Left lobe of liver (tissue), 2 donors: ENCODE results near the gene EPB41L4A. TPM values are rescaled to one million over a fixed set of nuclear protein-coding genes. Genes with fewer than 3 reads are reported as not detected.
"Not testable (repeated sequence)": the region's sequence is repeated elsewhere in the genome, so short reads cannot be mapped to it uniquely, and the experiment has no call there.

Experiments used
- ATAC-seq: fragments of 200-7000 bp; cut with Tn5 transposase; one replicate; pipeline ENCODE4 v1.9.1; 2020; ENCODE audit warnings: mild to moderate bottlenecking, moderate library complexity
- DNase-seq: peaks from one replicate; pipeline ENCODE4 v3.0.0-alpha.2; 2020; ENCODE audit warnings: low spot score
- total RNA-seq: library from RNA; stranded (reverse); gene quantifications from one replicate; pipeline ENCODE4 v1.2.1, GENCODE V29; 2021
- donor health status: DM: no; HTN: no; CAD: no; lungs with moderate emphysema.
- donor health status: DM: no; HTN: yes; CAD: no.

EPB41L4A gene
- total RNA-seq, 1 donor from 2014 or later = 3.1 TPM

GRCh38 chr5:112219000-112219399 is 200.1 kb downstream of the EPB41L4A start:
- DNase-seq = no peak
- no peak for ATAC-seq

DNA sequence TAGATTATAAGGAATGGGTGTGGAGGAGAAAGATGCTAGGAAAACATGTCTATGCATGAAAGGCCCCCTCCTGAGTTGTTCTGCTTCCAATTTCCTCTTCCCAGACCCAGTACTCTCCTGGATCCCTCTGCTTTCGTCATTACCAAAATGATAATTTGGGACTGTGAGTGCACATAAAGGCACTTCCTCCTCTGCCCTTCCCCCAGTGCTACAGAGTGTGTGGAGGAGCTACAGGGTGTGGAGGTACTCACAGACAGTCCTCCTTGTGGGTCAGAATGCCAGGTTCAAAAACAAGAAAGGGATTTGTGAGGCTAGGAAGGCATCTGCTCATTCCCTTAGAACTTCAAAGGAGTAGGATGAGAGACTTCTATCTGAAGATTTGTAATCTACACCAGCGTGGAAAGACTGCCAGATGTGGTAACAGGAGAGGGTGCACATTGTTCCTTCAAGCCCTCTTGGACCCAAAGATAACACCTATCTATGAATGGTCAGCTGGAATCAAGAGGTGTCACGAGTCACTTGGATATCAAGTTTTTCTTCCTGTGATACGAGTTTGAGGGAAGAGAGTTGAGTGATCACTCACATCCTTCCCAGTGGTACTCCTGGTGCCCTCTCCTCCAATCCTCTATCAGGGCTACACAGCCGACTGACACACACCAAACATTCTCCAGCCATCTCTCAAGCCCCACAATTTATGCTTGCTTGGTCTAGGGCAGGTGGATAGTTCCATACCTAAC is 201.1 kb downstream of the EPB41L4A start:
- DNase-seq = no peak
- ATAC-seq = no peak

- ATAC-seq = no peak
These were observed 202.9 kb downstream of the EPB41L4A start for GRCh38 chr5:112216140-112216539.

DNA sequence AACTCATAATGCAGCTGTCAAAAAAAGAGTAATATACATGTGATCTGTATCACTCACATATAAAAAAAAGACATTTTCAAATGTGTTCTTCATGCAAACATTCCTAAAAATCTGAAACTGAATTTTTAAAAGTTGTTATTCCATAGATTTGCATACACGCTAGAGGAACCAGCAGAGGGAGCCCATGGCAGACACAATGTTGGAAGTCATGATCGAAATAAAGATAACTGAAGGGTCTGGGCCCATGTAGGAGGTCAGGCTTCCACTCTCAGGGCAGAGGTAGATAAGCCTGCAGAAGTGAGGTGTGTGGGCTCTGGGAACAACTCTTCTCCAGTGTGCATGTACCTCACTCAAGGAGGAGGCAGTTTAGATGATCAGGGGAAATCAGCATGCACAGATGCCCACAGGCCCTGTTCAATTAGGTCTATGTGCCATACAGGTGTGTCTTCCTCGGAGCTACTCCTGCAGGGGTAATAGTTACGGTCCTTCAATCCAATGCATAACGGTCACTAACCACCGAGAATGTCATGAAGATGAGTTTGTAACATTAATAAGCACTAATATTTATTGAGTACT is 208.6 kb downstream of the EPB41L4A start:
- DNase-seq = no peak
- peak; percentile 78 for ATAC-seq

More at GRCh38 chr5:112216140-112216539, 202.9 kb downstream of the EPB41L4A start:
- DNase-seq = no peak

GRCh38 chr5:112208699-112209615 is 210.1 kb downstream of the EPB41L4A start:
- ATAC-seq (no peak), DNase-seq (no peak)

DNA sequence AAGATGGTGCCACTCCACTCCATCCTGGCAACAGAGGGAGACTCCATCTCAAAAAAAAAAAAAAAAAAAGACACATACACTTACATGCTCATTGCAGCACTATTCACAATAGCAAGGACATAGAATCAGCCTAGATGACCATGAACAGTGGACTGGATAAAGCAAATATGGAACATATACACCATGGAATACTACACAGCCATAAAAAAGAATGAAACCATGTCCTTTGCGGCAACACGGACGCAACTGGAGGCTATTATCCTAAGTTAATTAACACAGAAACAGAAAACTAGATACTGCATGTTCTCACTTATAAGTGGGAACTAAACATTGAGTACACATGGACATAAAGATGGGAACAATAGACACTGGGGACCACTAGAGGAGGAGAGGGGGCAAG is 210.9 kb downstream of the EPB41L4A start:
- DNase-seq, ATAC-seq: not testable (repeated sequence)

GRCh38 chr5:112205846-112206245 is 213.2 kb downstream of the EPB41L4A start:
- ATAC-seq = no peak
- DNase-seq = no peak

- DNase-seq = no peak
- no peak for ATAC-seq
These were observed 215.8 kb downstream of the EPB41L4A start for GRCh38 chr5:112203229-112203628.

DNA sequence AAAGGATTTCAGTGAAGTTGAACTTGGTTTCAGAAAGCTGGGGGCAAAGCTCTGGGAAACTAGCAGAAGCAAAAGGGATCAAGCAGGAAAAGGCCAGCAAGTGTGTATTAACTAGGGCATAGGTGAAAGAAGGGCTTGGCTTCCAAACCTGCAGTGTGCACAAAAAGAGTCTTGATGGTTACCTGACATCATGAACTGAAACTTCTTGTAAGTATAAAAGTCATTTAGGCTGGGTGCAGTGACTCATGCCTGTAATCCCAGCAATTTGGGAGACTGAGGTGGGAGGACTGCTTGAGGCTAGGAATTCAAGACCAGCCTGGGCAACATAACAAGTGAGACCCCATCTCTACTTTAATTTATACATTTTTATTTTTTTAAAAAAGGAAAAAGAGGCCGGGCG is 216.4 kb downstream of the EPB41L4A start:
- DNase-seq (no peak), ATAC-seq (no peak)

GRCh38 chr5:112201141-112201540 is 217.9 kb downstream of the EPB41L4A start:
- DNase-seq (no peak), ATAC-seq (no peak)

DNA sequence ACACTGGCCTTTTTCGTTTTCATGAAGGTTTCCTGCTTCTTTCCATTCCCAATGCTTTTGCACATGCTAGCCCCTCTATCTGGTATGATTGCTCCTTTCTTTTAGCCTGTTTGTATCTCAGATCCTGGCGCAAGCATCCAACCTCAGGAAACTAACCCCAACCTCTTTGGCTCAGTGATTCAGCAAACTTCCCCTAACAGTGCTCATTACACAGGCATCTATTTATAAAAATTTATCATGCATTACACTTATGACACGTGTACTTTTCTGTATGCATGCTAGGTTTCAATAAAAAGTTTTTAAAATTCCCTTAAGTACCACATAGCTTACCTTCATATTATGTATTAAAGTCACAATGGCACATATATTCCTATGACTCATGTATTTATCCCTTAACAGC is 218.9 kb downstream of the EPB41L4A start:
- DNase-seq (no peak), ATAC-seq (no peak)

DNA sequence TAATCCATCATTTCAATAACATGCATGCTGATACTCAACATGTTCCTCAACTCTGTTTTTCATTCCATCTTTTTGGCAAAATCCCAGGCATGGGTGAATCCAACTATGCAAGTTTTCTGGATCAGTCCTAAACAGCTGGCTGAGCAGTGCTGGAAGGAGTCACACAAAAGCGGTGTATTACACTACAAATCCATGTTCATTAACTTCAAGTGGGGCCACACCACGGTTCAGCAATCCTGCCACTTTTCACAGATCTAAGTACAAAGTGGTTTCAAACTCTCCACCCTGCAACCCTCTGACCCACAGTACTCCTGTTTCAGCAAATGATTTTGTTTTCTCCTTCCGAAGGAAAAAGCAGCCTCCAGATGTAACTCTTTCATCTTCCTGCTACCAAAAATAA is 222.5 kb downstream of the EPB41L4A start:
- ATAC-seq = no peak
- DNase-seq = no peak

- no peak for ATAC-seq
- no peak for DNase-seq
These were observed 223.2 kb downstream of the EPB41L4A start for GRCh38 chr5:112195924-112196323.

DNA sequence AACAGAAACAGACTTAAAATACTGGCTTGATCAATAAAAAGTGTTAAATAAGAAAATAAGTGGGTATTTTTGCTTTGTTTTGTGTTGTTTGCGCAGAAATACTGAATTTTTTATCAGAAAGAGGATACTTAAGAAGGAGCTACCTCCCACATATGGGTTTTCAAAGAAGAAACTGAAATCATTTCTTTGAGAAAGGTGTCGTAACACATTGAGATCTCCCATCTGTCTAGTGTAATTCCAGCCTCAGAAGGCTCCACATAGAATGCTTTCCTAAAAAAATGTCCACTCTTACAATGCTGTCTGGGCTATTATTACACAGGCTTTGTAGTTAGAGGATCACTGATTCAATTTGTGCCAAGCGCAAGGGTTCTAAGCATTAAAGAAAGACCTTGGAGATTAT is 226.2 kb downstream of the EPB41L4A start:
- no peak for ATAC-seq
- no peak for DNase-seq

- ATAC-seq = no peak
- no peak for DNase-seq
These were observed 227.0 kb downstream of the EPB41L4A start for GRCh38 chr5:112192072-112192471.

DNA sequence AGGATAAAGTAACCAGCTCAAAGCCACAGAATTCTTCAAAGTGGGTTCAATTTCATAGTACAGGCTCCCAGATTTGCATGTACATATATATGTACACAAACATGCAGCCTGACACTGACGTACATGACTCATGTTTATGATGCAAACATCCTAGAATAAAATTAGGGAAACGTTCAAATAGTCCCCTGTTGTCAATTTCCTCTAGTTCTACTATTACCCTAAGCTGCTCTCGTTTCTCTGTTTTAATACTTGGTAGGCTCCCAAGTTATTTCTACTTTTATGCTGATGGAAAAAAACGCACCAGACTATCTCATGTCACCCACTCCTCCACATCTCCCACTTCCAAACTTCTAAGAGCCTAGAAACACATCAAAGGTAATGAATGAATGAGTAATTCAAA is 229.7 kb downstream of the EPB41L4A start:
- ATAC-seq (no peak), DNase-seq (no peak)

DNA sequence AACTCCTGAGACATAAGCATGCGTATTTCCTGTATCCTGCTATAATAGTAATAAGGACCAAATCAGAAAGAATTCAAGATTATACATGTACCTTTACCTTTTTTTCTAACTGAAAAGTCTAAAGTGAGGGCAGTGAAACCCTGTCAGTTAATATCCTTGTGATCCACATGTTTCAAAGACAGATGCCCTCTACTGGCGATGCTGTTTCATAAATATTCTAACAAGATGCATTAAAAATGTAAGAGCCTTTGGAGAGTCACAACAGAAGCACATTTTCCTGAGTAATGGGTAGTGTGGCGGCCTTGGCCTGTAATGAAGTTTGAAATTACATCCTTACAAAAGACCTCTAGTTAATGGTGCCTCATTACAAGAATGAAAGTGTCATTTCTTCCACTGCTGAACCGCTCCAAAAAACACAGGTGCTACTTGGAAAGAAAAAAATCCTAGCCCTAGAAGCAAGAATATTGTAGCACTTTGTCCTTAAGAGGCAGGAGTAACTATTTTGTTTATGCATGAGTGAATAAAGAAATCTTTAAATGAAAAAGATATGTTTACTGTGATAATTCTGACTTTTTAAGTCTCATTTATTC is 232.6 kb downstream of the EPB41L4A start:
- no peak for DNase-seq
- ATAC-seq = peak; percentile 68

- ATAC-seq (no peak), DNase-seq (no peak)
These were observed 235.2 kb downstream of the EPB41L4A start for GRCh38 chr5:112183874-112184273.

DNA sequence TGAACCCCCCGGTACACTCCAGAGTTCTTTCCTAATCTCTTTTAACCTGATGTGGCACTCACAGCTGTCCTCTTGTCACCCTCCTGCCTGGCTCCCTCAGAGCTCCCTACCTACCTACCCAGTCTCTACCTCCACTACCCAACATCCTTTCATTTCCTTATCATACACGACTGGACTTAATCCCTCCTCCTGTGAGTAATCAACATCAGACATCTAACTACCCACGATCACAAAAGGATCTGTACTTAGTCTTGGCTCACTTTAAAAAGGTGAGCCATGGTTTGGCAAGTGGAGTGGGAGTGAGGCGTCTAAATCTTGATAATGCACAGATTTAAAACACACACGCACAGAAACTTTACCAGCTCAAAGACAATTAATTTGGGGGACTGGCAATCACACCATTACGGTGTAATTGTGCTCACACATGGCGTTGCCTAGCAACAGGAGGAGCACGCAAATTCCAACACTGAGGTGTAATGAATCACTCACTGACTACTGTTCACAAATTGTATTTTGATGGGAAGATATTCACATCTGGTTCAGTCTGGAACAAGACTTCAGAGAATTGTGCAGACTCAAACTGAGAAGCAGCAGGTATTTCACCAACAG is 235.9 kb downstream of the EPB41L4A start:
- ATAC-seq (no peak), DNase-seq (no peak)

DNA sequence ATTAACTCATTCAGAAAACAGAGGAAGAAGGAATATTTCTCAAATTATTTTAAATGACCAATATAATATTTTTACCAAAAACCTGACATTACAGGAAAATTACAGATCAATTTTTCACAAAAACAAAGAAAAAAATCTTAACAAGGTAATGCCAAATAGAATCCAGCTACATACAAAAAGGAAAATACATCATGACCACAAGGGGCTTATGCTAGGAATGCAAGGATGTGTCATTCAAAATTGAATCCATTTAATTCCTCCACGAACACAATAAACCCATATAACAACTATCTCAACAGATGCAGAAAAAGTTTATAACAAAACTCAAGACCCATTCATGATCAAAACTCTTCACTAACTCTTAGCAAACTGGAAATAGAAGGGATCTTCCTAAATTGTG is 239.8 kb downstream of the EPB41L4A start:
- DNase-seq (no peak), ATAC-seq (no peak)
